HG02642 (cell line): ENCODE data around the gene OLIG3.

Experiments used
- ATAC-seq: cut with Tn5 transposase; IDR thresholded peaks from one replicate; pipeline ENCODE4 v1.9.1; 2021; ENCODE audit warnings: mild to moderate bottlenecking; ENCODE audit not compliant: unreplicated experiment, poor library complexity

OLIG3 gene

DNA sequence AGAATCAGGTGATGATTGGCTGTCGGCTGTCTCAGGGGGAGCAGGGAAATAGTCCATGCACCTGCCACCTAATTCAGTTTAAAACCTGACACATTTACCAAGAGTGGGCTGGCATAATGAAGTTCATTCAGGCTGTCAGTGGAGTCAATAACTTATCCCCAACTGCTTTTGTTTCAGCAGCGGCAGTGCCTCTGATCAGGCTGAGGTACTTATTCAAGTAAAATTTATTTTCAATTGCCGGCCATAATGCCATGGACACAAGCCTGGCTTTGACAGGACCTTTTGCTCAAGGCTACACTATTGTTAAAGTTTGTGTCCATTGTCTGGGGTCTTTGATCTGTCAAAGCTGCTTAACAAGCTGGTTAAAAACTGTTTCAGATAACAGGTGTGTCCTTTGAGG lies 20.6 kb downstream of the OLIG3 start:
- ATAC-seq = no peak

DNA sequence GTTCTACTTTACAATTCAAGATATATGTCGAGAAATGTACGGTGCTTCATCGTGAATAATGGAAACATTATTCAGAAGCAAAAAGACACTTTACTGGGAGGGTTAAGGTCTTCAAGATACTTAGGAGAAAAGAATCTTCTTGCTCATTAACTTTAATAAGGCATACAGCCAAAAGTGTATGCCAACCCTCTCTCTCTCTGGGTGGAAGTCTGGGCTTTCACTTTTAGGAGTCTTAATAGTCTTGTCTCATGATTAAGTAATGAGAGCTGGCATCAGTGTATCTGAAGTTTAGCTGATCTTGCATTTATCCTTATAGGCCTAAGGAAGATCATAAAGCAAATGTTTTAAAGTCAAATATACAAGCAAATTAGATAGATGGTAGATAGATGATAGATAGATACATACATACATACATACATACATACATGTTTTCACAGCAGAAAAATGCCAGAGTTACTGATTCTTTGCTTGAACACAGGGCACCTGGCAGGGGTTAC lies 21.5 kb downstream of the OLIG3 start:
- ATAC-seq = no peak

DNA sequence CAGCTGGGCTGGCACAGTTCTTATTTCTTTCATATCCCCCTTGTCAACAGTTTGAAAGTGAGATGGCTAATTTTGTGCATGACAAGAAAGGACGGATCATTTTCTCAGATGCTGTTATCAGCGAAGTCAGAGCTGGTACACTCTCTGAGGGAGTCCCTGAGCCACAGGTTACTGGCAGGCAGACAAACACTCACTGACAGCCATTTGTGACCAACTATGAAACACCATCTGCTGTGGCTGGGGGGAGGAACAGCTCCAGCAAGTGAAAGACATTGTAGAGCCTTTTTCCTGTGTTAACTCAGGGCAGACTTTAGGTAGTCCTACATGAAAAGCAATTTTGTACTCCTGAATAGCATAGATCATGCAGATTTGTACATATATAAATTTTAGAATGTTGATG lies 22.2 kb downstream of the OLIG3 start:
- ATAC-seq = no peak

GRCh38 chr6:137471497-137471896 lies 22.7 kb downstream of the OLIG3 start:
- ATAC-seq = no peak

DNA sequence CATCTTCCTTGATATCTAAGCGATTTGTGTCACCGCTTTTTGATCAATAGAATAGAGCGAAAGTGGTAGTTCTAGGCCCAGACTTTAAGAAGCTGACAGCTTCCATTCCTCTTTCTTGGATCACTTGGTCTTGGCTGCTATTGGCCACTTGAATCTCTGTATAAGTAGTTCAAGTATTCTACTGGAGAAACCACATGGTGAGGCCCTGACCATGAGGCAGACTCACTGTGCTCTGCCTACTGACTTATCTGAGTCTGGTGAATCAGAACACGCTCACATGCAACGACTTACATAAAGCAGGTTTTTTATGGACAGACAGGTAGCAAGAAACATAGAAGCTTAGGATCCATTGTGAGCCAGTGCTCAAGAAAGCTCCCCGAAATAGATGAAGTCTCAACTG lies 27.0 kb downstream of the OLIG3 start:
- ATAC-seq = no peak

DNA sequence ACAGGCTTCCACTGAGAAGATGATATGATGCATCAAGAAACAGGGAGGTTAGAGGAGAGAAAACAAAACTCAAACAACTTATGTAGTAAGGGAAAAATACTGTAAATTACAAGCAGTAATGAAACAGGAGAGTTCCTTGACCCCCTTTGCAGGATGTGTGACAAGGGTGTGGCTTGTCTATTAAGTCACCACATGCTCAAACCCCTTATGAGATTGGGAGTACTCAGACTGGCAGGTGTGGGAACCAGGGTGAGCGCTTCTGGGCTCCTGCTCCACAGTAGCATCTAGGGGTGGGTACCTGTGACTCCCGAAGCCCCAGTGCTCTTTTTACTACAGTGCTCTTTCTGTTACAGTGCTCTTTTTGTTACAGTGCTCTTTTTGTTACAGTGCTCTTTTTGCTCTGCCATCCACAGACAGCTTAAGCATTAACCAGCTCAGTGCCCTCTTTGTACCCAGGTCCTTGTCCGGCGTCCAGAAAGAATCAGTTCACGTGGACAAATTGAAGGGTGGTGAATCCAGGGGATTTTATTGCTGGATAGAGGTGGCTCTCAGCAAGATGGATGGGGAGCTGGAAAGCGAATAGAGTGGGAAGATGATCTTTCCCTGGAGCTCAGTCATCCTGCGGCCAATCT lies 28.7 kb downstream of the OLIG3 start:
- ATAC-seq = no peak

DNA sequence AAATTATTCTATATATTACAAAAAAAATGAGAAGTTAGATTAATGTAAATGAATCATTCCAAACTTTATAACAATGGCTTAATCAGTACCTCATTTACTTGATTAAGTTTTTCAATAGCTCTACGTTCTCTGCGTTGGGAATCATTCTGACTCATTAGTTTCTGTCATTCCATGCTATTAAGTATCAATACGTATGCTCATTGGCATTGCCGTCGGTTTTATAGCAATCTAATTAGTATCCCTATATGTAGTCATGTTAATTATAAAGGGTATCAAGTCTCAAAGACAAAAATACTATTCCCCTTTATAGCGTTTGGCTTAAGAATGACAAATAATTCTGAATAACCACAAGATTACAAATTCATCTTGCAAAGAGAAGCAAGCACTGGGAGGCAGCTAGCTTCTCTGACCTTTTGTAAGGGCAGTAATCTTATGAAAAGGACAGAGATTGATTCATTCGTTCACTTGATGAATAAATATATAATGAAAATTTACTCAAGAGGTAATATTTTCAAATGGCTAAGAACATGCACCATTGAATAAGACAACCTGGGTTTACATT lies 41.8 kb downstream of the OLIG3 start:
- ATAC-seq = no peak

- no peak for ATAC-seq
Measured at GRCh38 chr6:137443901-137444300, 50.3 kb downstream of the OLIG3 start.
